SK-N-MC (cell line): ENCODE data around the gene CLEC4C.
"Not testable (repeated sequence)": the region's sequence is repeated elsewhere in the genome, so short reads cannot be mapped to it uniquely, and the experiment has no call there.

Experiments
- DNase-seq: peaks from one replicate; pipeline ENCODE4 v3.0.0-alpha.2; 2011; ENCODE audit warnings: low read depth, low spot score
- H3K27ac ChIP-seq: fragments of 200-600 bp; sonication (generic); 2 replicates; pipeline ENCODE4 v1.5.1; 2016; ENCODE audit warnings: mixed run types
- H3K36me3 ChIP-seq: fragments of 200-600 bp; sonication (generic); 2 replicates; pipeline ENCODE4 v1.6.1; 2017; ENCODE audit warnings: antibody characterized with exemption, low read length, mixed read lengths; ENCODE audit not compliant: insufficient read depth
- H3K4me3 ChIP-seq: fragments of 200-600 bp; sonication (generic); 2 replicates; pipeline ENCODE4 v1.5.1; 2016
- H3K9ac ChIP-seq: fragments of 200-600 bp; sonication (generic); 2 replicates; pipeline ENCODE4 v1.8.0; 2017; ENCODE audit warnings: mixed run types, mixed read lengths; ENCODE audit not compliant: insufficient read length
- H3K9me3 ChIP-seq: fragments of 200-600 bp; sonication (generic); 2 replicates; pipeline ENCODE4 v1.6.1; 2017; ENCODE audit warnings: low read depth, mild to moderate bottlenecking, antibody characterized with exemption, low read length, moderate library complexity, mixed read lengths
- EZH2 ChIP-seq: fragments of 200-600 bp; sonication (generic); IDR thresholded peaks from one replicate; pipeline ENCODE4 v1.6.1; 2017; ENCODE audit warnings: antibody characterized with exemption
- FOXP2 ChIP-seq: optimal IDR thresholded peaks from 2 replicates; pipeline ENCODE3; 2011; ENCODE audit warnings: mild to moderate bottlenecking, moderate library complexity; ENCODE audit not compliant: insufficient read depth; ENCODE audit errors: extremely low read length, control extremely low read depth
- POLR2AphosphoS5 ChIP-seq: IDR thresholded peaks from 2 replicates; pipeline ENCODE4 v1.6.1; 2012; ENCODE audit warnings: mild to moderate bottlenecking, low read depth, low read length, borderline replicate concordance

Gene CLEC4C

DNA sequence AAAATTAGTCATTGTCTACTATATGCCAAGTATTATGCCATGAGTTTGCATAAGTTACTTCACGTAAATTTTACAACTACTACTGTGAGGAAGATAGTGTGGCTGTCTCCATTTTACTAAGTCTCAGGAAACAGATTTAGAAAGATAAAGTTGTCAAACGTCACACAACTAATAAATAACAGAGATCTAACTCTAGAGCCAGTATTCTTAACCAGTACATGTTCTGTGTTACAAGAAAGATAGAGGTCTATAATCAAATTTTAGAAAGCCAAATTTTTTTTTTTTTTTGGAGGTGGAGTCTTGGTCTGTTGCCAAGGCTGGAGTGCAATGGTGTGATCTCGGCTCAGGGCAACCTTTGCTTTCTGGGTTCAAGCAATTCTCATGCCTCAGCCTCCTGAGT is 14.2 kb downstream of the CLEC4C start:
- Histone ChIP-seq H3K4me3 (no peak overlapping the region), H3K9ac (no peak overlapping the region), H3K36me3 (no peaks in the 10 kb centered on the region), H3K27ac (no peak overlapping the region), H3K9me3 (no peaks in the 10 kb centered on the region)
- DNase-seq, result no peak
- no peak for TF ChIP-seq EZH2
- TF ChIP-seq POLR2AphosphoS5, result no peak
- TF ChIP-seq FOXP2, result no peak

DNA sequence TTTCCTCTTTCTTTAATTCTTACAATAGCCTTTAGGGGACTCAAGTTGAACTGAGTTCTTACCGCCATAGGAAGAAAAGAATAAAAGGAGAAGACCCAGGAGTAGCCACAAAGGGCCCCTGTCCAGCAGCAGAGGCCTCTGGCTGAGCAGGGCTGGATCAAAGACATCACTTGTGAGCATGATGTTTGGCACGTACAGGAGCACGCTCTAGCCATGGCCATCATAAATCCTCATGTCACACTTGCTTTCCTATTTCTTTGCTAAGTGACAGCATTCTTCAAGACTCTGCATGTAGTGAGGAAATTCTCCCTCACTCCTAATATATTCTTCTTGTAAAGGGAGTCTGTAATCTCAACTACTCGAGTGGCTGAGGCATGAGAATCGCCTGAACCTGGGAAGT is 15.7 kb downstream of the CLEC4C start:
- no peak for DNase-seq
- TF ChIP-seq EZH2, result no peak
- TF ChIP-seq FOXP2, result no peak
- no peak for TF ChIP-seq POLR2AphosphoS5
- H3K4me3 ChIP-seq, result no peak overlapping the region
- H3K27ac ChIP-seq, result no peak overlapping the region
- H3K9ac ChIP-seq, result no peak overlapping the region
- no peaks in the 10 kb centered on the region for H3K36me3 ChIP-seq
- no peaks in the 10 kb centered on the region for H3K9me3 ChIP-seq

DNA sequence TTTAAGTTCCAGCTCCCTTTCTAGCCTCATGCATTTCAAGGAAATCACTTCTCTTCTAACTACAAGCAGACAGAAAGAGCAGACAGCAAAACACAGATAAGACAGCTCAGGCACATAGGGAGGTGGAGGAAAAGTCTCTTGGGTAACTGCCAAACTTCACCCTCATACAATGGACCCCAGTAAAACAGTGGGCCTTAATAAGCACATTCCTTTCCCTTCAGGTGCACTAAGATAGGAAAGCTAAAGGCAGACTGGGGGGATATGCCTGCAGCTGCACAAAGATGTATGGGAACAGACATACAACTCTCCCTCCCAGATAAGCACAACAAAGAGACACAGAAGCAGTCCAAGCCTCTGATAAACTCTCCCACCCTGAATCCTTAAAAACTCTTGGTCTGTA is 16.2 kb downstream of the CLEC4C start:
- DNase-seq, result not testable (repeated sequence)

DNA sequence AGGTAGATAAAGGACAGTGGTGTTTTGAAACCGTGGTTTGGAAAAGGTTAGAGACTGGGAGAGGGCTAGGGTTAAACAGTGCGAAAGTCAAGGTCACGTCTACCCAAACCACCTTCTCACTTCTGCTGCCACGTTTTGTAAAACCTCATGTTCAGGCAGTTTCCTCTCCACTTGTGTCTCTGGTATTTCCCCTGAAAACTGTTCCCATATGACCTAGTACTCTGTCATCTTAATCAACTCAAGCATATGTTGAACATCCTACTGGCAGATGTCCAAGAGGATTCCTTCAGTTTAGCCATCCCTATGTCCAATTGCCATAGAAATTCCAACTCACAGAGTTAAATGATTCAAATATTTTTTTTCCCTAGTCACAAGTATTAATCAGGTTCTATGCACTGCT is 17.4 kb downstream of the CLEC4C start:
- Histone ChIP-seq H3K9ac (no peak overlapping the region), H3K36me3 (no peaks in the 10 kb centered on the region), H3K27ac (no peak overlapping the region), H3K9me3 (no peaks in the 10 kb centered on the region), H3K4me3 (no peak overlapping the region)
- TF ChIP-seq FOXP2 (no peak), EZH2 (no peak), POLR2AphosphoS5 (no peak)
- no peak for DNase-seq

More for the DNA sequence above, 16.2 kb downstream of the CLEC4C start:
- not testable (repeated sequence) for H3K4me3 ChIP-seq, H3K27ac ChIP-seq, H3K9ac ChIP-seq, H3K9me3 ChIP-seq, H3K36me3 ChIP-seq

- no peaks in the 10 kb centered on the region for H3K36me3 ChIP-seq
- no peak for DNase-seq
- H3K27ac ChIP-seq, result no peak overlapping the region
- no peak for TF ChIP-seq POLR2AphosphoS5
- no peak overlapping the region for H3K4me3 ChIP-seq
- no peak overlapping the region for H3K9ac ChIP-seq
- no peaks in the 10 kb centered on the region for H3K9me3 ChIP-seq
These were observed 23.2 kb downstream of the CLEC4C start for GRCh38 chr12:7723926-7724325.

- H3K36me3 ChIP-seq, result no peaks in the 10 kb centered on the region
- TF ChIP-seq FOXP2 (no peak), POLR2AphosphoS5 (no peak), EZH2 (no peak)
- H3K27ac ChIP-seq, result no peak overlapping the region
These were observed 27.0 kb downstream of the CLEC4C start for GRCh38 chr12:7719946-7720730.

GRCh38 chr12:7716381-7716780 is 30.8 kb downstream of the CLEC4C start:
- no peaks in the 10 kb centered on the region for H3K36me3 ChIP-seq
- DNase-seq, result no peak
- H3K27ac ChIP-seq, result no peak overlapping the region
- H3K9me3 ChIP-seq, result no peaks in the 10 kb centered on the region
- no peak overlapping the region for H3K9ac ChIP-seq
- no peak overlapping the region for H3K4me3 ChIP-seq
- TF ChIP-seq FOXP2 (no peak), POLR2AphosphoS5 (no peak), EZH2 (no peak)

More at GRCh38 chr12:7719946-7720730, 27.0 kb downstream of the CLEC4C start:
- H3K9ac ChIP-seq, result no peak overlapping the region
- DNase-seq, result no peak
- H3K4me3 ChIP-seq, result no peak overlapping the region
- no peaks in the 10 kb centered on the region for H3K9me3 ChIP-seq

- no peak overlapping the region for H3K4me3 ChIP-seq
- no peak overlapping the region for H3K9ac ChIP-seq
- H3K27ac ChIP-seq, result no peak overlapping the region
- H3K36me3 ChIP-seq, result no peaks in the 10 kb centered on the region
- no peak for DNase-seq
- TF ChIP-seq EZH2 (no peak), FOXP2 (no peak), POLR2AphosphoS5 (no peak)
- H3K9me3 ChIP-seq, result no peaks in the 10 kb centered on the region
These were observed 34.2 kb downstream of the CLEC4C start for GRCh38 chr12:7712841-7713442.

- no peak within 1 kb of the TSS for H3K9ac ChIP-seq
- H3K36me3 ChIP-seq, result no peaks in the 10 kb centered on the region
- TF ChIP-seq EZH2, result no peak
- TF ChIP-seq POLR2AphosphoS5, result no peak
- no peak for TF ChIP-seq FOXP2
- DNase-seq, result no peak
- H3K4me3 ChIP-seq, result no peak within 1 kb of the TSS
- H3K27ac ChIP-seq, result no peak within 1 kb of the TSS
- H3K9me3 ChIP-seq, result no peaks in the 10 kb centered on the region
These were observed 36.0 kb downstream of the CLEC4C start, which contains the start of gene DPPA3 for GRCh38 chr12:7711133-7711532. DPPA3 (plus strand) TSS chr12:7711433; CDS start chr12:7711571, 138 bp downstream.
